Parathyroid adenoma (tissue), 2 donors: Measurements from ENCODE around the gene XPO5.

ENCODE experiments used
- H2AFZ ChIP-seq: fragments of 300-600 bp; sonication (generic); one replicate; pipeline ENCODE4 v1.7.0; 2017; ENCODE audit warnings: antibody characterized with exemption, mild to moderate bottlenecking
- H3K27ac ChIP-seq: fragments of 300-600 bp; sonication (generic); one replicate; pipeline ENCODE4 v1.7.0; 2017
- H3K27me3 ChIP-seq: fragments of 300-600 bp; sonication (generic); one replicate; pipeline ENCODE4 v1.7.0; 2017; ENCODE audit warnings: low read length; ENCODE audit not compliant: control insufficient read depth, insufficient read depth
- H3K36me3 ChIP-seq: fragments of 300-600 bp; sonication (generic); one replicate; pipeline ENCODE4 v1.7.0; 2017; ENCODE audit warnings: low read length; ENCODE audit not compliant: control insufficient read depth, insufficient read depth
- H3K4me1 ChIP-seq: fragments of 300-600 bp; sonication (generic); one replicate; pipeline ENCODE4 v1.7.0; 2017; ENCODE audit warnings: control low read depth
- H3K4me2 ChIP-seq: fragments of 300-600 bp; sonication (generic); one replicate; pipeline ENCODE4 v1.7.0; 2017; ENCODE audit warnings: low read length
- H3K4me3 ChIP-seq: fragments of 300-600 bp; sonication (generic); one replicate; pipeline ENCODE4 v1.7.0; 2017; ENCODE audit warnings: low read depth, low read length
- H3K79me2 ChIP-seq: fragments of 300-600 bp; sonication (generic); one replicate; pipeline ENCODE4 v1.7.0; 2017; ENCODE audit warnings: control low read depth
- H3K9ac ChIP-seq: fragments of 300-600 bp; sonication (generic); one replicate; pipeline ENCODE4 v1.7.0; 2017; ENCODE audit warnings: mild to moderate bottlenecking
- H3K9me3 ChIP-seq: fragments of 300-600 bp; sonication (generic); one replicate; pipeline ENCODE4 v1.7.0; 2017; ENCODE audit warnings: low read length; ENCODE audit not compliant: control insufficient read depth
- CTCF ChIP-seq: fragments of 300-600 bp; sonication (generic); IDR thresholded peaks from one replicate; pipeline ENCODE4 v1.7.0; 2017; ENCODE audit warnings: antibody characterized with exemption, mild to moderate bottlenecking
- donor health status: primary hyperparathyroidism.

Gene XPO5

GRCh38 chr6:43614396-43614730 lies 38.5 kb upstream of the XPO5 start:
- TF ChIP-seq CTCF = no peak
- Histone ChIP-seq H3K9ac (no peak overlapping the region), H3K36me3 (no peaks in the 10 kb centered on the region)

GRCh38 chr6:43613721-43614395 lies 38.0 kb upstream of the XPO5 start:
- no peak overlapping the region for H3K4me3 ChIP-seq
- H3K9ac ChIP-seq = no peak overlapping the region
- H3K27me3 ChIP-seq = no peaks in the 10 kb centered on the region
- H3K27ac ChIP-seq = no peak overlapping the region
- no peaks in the 10 kb centered on the region for H3K4me1 ChIP-seq
- TF ChIP-seq CTCF = no peak
- H3K36me3 ChIP-seq = no peaks in the 10 kb centered on the region
- H3K79me2 ChIP-seq = no peaks in the 10 kb centered on the region
- no peak overlapping the region for H3K4me2 ChIP-seq
- H3K9me3 ChIP-seq = no peaks in the 10 kb centered on the region
- H2AFZ ChIP-seq = no peak overlapping the region

More at GRCh38 chr6:43614396-43614730, 38.5 kb upstream of the XPO5 start:
- no peaks in the 10 kb centered on the region for H3K4me1 ChIP-seq
- H3K4me2 ChIP-seq = no peak overlapping the region
- H3K4me3 ChIP-seq = no peak overlapping the region
- no peak overlapping the region for H3K27ac ChIP-seq
- no peak overlapping the region for H2AFZ ChIP-seq
- H3K27me3 ChIP-seq = no peaks in the 10 kb centered on the region
- H3K9me3 ChIP-seq = no peaks in the 10 kb centered on the region
- H3K79me2 ChIP-seq = no peaks in the 10 kb centered on the region

GRCh38 chr6:43610431-43610830 lies 34.6 kb upstream of the XPO5 start:
- peaks cover 2% of the 10 kb centered on the region for H3K4me1 ChIP-seq
- no peak overlapping the region for H3K27ac ChIP-seq
- no peak for TF ChIP-seq CTCF
- H3K79me2 ChIP-seq = no peaks in the 10 kb centered on the region
- H3K27me3 ChIP-seq = no peaks in the 10 kb centered on the region
- H2AFZ ChIP-seq = no peak overlapping the region
- H3K4me3 ChIP-seq = no peak overlapping the region
- no peak overlapping the region for H3K9ac ChIP-seq
- H3K9me3 ChIP-seq = no peaks in the 10 kb centered on the region
- no peak overlapping the region for H3K4me2 ChIP-seq
- no peaks in the 10 kb centered on the region for H3K36me3 ChIP-seq

- H3K9ac ChIP-seq = no peak overlapping the region
- no peaks in the 10 kb centered on the region for H3K9me3 ChIP-seq
- H2AFZ ChIP-seq = no peak overlapping the region
- no peak for TF ChIP-seq CTCF
- H3K27me3 ChIP-seq = no peaks in the 10 kb centered on the region
- no peaks in the 10 kb centered on the region for H3K36me3 ChIP-seq
- no peak overlapping the region for H3K4me2 ChIP-seq
- no peak overlapping the region for H3K4me3 ChIP-seq
- H3K27ac ChIP-seq = no peak overlapping the region
- H3K79me2 ChIP-seq = no peaks in the 10 kb centered on the region
- peaks cover 2% of the 10 kb centered on the region for H3K4me1 ChIP-seq
These were observed 33.6 kb upstream of the XPO5 start for GRCh38 chr6:43609402-43609801.

GRCh38 chr6:43608807-43609206 lies 33.0 kb upstream of the XPO5 start:
- H3K27me3 ChIP-seq = no peaks in the 10 kb centered on the region
- H3K4me2 ChIP-seq = no peak overlapping the region
- no peaks in the 10 kb centered on the region for H3K79me2 ChIP-seq
- no peak overlapping the region for H3K4me3 ChIP-seq
- no peak for TF ChIP-seq CTCF
- no peaks in the 10 kb centered on the region for H3K36me3 ChIP-seq
- no peak overlapping the region for H3K27ac ChIP-seq
- peaks cover 2% of the 10 kb centered on the region for H3K4me1 ChIP-seq
- no peak overlapping the region for H2AFZ ChIP-seq
- no peak overlapping the region for H3K9ac ChIP-seq
- no peaks in the 10 kb centered on the region for H3K9me3 ChIP-seq
